Measurements from ENCODE around the gene USP20. TPM values are rescaled to one million over a fixed set of nuclear protein-coding genes. Genes with fewer than 3 reads are reported as not detected.

The USP20 gene
- total and polyA plus RNA-seq, 4 donors, result 8.2 to 19.8 (median 10.3) TPM

DNA sequence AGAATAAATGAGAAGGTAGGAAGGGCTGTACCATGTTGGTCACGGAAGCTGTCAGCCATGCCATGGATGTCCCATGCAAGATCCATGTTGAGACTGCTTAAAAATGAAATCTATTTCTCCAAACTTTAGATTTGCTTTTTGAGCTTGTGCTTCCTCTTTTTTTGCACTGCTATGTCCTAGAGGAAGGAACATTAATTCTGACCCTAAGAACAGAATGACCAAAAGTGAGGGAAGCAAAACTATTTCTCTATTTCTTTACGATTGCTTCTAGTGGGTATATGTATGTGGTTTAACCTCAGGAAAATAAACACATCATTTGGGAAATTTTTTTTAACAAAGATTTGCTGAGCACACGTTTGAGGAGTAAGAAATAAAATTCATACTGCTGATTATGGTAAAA is 84.6 kb downstream of the USP20 start:
- H3K36me3 ChIP-seq (ENCODE audit: control insufficient read depth in 4 of 4, insufficient read depth in 3 of 4, low read depth in 1 of 4, low read length in 3 of 4), result peaks cover 0 to 19% (median 10%) of the 10 kb centered on the region in 4 donors

DNA sequence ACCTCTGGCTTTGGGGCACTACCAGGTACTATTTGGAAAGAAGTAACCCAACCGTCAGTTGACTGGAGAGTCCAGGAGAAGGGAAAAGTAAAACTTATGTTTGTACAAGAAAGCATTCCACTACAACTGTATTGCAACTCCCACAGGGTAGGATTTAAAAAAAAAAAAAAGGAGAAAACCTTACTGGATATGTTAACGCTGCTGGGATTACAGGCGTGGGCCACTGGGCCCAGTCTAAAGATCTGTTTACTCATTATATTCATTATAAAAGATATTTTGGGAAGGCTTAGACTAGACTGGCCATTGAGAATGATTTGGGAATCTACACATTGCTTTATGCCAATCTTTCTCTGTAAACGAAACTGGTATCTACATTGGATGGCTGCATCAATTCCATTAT is 86.6 kb downstream of the USP20 start:
- DNase-seq (ENCODE audit: low spot score), result no peak
- H3K36me3 ChIP-seq (ENCODE audit: control insufficient read depth in 4 of 4, insufficient read depth in 3 of 4, low read depth in 1 of 4, low read length in 3 of 4), result peaks cover 0 to 26% (median 13%) of the 10 kb centered on the region in 4 donors
- WGBS, result 98% methylated on average over 4 of the region's 4 CpGs
- TF ChIP-seq FOXA2 (IDR thresholded peaks at IDR 0.05) (no peak), SP1 (IDR thresholded peaks at IDR 0.05) (no peak), HNF4G (IDR thresholded peaks at IDR 0.05) (no peak), RAD21 (IDR thresholded peaks at IDR 0.05) (no peak), JUND (IDR thresholded peaks at IDR 0.05) (no peak), RXRA (IDR thresholded peaks at IDR 0.05) (no peak)
- TF ChIP-seq, protein P1, sequence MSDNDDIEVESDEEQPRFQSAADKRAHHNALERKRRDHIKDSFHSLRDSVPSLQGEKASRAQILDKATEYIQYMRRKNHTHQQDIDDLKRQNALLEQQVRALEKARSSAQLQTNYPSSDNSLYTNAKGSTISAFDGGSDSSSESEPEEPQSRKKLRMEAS (IDR thresholded peaks at IDR 0.05), result no peak
- TF ChIP-seq, protein P2, sequence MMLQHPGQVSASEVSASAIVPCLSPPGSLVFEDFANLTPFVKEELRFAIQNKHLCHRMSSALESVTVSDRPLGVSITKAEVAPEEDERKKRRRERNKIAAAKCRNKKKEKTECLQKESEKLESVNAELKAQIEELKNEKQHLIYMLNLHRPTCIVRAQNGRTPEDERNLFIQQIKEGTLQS (IDR thresholded peaks at IDR 0.05), result no peak
- TF ChIP-seq, protein P3, sequence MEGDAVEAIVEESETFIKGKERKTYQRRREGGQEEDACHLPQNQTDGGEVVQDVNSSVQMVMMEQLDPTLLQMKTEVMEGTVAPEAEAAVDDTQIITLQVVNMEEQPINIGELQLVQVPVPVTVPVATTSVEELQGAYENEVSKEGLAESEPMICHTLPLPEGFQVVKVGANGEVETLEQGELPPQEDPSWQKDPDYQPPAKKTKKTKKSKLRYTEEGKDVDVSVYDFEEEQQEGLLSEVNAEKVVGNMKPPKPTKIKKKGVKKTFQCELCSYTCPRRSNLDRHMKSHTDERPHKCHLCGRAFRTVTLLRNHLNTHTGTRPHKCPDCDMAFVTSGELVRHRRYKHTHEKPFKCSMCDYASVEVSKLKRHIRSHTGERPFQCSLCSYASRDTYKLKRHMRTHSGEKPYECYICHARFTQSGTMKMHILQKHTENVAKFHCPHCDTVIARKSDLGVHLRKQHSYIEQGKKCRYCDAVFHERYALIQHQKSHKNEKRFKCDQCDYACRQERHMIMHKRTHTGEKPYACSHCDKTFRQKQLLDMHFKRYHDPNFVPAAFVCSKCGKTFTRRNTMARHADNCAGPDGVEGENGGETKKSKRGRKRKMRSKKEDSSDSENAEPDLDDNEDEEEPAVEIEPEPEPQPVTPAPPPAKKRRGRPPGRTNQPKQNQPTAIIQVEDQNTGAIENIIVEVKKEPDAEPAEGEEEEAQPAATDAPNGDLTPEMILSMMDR (IDR thresholded peaks at IDR 0.05; ENCODE audit: low read depth, low read length, missing input control), result no peak
- H3K9ac ChIP-seq (ENCODE audit: low read depth in 1 of 2, low read length in 2 of 2), result no peak overlapping the region
- no peaks in the 10 kb centered on the region for H3K9me3 ChIP-seq (ENCODE audit: control insufficient read depth in 4 of 4, low read length in 3 of 4)
- H3K4me1 ChIP-seq (ENCODE audit: control insufficient read depth in 4 of 4, insufficient read depth in 4 of 4, low read length in 3 of 4), result no peaks in the 10 kb centered on the region
- H3K27ac ChIP-seq (ENCODE audit: low read depth in 1 of 2, low read length in 2 of 2), result no peak overlapping the region
- no peaks in the 10 kb centered on the region for H3K27me3 ChIP-seq (ENCODE audit: control insufficient read depth in 4 of 4, insufficient read depth in 4 of 4, low read length in 3 of 4)
- no peak overlapping the region for H3K4me3 ChIP-seq (ENCODE audit: low read depth in 1 of 3, low read length in 3 of 3)

More for the DNA sequence above, 84.6 kb downstream of the USP20 start:
- TF ChIP-seq, protein P1 (IDR thresholded peaks at IDR 0.05), result no peak
- no peak for TF ChIP-seq GABPA (IDR thresholded peaks at IDR 0.05 in 1 of 2, conservative IDR thresholded peaks at IDR 0.05 in 1 of 2)
- TF ChIP-seq JUND (IDR thresholded peaks at IDR 0.05), result no peak
- TF ChIP-seq SP1 (IDR thresholded peaks at IDR 0.05), result no peak
- TF ChIP-seq, protein P4, sequence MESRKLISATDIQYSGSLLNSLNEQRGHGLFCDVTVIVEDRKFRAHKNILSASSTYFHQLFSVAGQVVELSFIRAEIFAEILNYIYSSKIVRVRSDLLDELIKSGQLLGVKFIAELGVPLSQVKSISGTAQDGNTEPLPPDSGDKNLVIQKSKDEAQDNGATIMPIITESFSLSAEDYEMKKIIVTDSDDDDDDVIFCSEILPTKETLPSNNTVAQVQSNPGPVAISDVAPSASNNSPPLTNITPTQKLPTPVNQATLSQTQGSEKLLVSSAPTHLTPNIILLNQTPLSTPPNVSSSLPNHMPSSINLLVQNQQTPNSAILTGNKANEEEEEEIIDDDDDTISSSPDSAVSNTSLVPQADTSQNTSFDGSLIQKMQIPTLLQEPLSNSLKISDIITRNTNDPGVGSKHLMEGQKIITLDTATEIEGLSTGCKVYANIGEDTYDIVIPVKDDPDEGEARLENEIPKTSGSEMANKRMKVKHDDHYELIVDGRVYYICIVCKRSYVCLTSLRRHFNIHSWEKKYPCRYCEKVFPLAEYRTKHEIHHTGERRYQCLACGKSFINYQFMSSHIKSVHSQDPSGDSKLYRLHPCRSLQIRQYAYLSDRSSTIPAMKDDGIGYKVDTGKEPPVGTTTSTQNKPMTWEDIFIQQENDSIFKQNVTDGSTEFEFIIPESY (IDR thresholded peaks at IDR 0.05), result no peak
- TF ChIP-seq, protein P2 (IDR thresholded peaks at IDR 0.05), result no peak
- no peak for TF ChIP-seq TAF1 (conservative IDR thresholded peaks at IDR 0.05)
- H3K4me3 ChIP-seq (ENCODE audit: low read depth in 1 of 3, low read length in 3 of 3), result no peak overlapping the region
- H3K9me3 ChIP-seq (ENCODE audit: control insufficient read depth in 4 of 4, low read length in 3 of 4), result no peaks in the 10 kb centered on the region
- H3K27me3 ChIP-seq (ENCODE audit: control insufficient read depth in 4 of 4, insufficient read depth in 4 of 4, low read length in 3 of 4), result no peaks in the 10 kb centered on the region
- 84% methylated on average over 3 of the region's 3 CpGs for WGBS
- no peak for DNase-seq (ENCODE audit: low spot score)
- H3K9ac ChIP-seq (ENCODE audit: low read depth in 1 of 2, low read length in 2 of 2), result no peak overlapping the region
- H3K27ac ChIP-seq (ENCODE audit: low read depth in 1 of 2, low read length in 2 of 2), result no peak overlapping the region
- H3K4me1 ChIP-seq (ENCODE audit: control insufficient read depth in 4 of 4, insufficient read depth in 4 of 4, low read length in 3 of 4), result no peaks in the 10 kb centered on the region

DNA sequence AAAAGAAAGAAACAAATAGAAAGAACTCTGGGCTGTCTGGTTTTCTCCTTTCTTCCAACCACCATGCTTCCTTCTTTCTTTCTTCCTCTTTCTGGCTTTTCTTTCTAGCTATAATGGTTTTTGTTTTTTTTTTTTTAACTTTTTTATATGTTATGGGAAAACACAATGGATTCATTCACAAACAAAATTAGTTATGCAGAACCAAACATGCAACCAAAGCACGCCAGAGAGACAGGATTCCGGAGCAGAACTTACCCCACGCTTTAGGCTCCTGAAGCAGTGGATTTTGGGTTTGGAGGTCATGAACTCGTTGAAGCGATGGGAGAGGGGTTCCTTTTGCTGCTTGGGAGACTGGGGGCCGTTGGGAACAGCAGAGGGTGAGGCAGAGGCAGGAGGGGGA is 88.3 kb downstream of the USP20 start:
- Histone ChIP-seq H3K9ac (ENCODE audit: low read depth in 1 of 2, low read length in 2 of 2) (no peak overlapping the region), H3K4me3 (ENCODE audit: low read depth in 1 of 3, low read length in 3 of 3) (no peak overlapping the region), H3K27ac (ENCODE audit: low read depth in 1 of 2, low read length in 2 of 2) (no peak overlapping the region), H3K9me3 (ENCODE audit: control insufficient read depth in 4 of 4, low read length in 3 of 4) (no peaks in the 10 kb centered on the region), H3K36me3 (ENCODE audit: control insufficient read depth in 4 of 4, insufficient read depth in 3 of 4, low read depth in 1 of 4, low read length in 3 of 4) (peaks cover 0 to 29% (median 14%) of the 10 kb centered on the region in 4 donors), H3K27me3 (ENCODE audit: control insufficient read depth in 4 of 4, insufficient read depth in 4 of 4, low read length in 3 of 4) (no peaks in the 10 kb centered on the region), H3K4me1 (ENCODE audit: control insufficient read depth in 4 of 4, insufficient read depth in 4 of 4, low read length in 3 of 4) (no peaks in the 10 kb centered on the region)
- WGBS, result 86% methylated on average over 6 of the region's 6 CpGs
- DNase-seq (ENCODE audit: low spot score), result no peak
- TF ChIP-seq, protein P4 (IDR thresholded peaks at IDR 0.05), result no peak
- TF ChIP-seq, protein P1 (IDR thresholded peaks at IDR 0.05), result no peak
- TF ChIP-seq JUND (IDR thresholded peaks at IDR 0.05) (no peak), HNF4A (conservative IDR thresholded peaks at IDR 0.05) (no peak), EGR1 (IDR thresholded peaks at IDR 0.05; ENCODE audit: low read depth in 2 of 2) (no peak), NR2F2 (IDR thresholded peaks at IDR 0.05) (no peak), HNF4G (IDR thresholded peaks at IDR 0.05) (no peak), RAD21 (IDR thresholded peaks at IDR 0.05) (no peak), YY1 (IDR thresholded peaks at IDR 0.05) (no peak), GABPA (IDR thresholded peaks at IDR 0.05 in 1 of 2, conservative IDR thresholded peaks at IDR 0.05 in 1 of 2) (no peak), FOXA2 (IDR thresholded peaks at IDR 0.05) (no peak)
- TF ChIP-seq, protein P2 (IDR thresholded peaks at IDR 0.05), result no peak
- TF ChIP-seq, protein P3 (IDR thresholded peaks at IDR 0.05; ENCODE audit: low read depth, low read length, missing input control), result no peak
